SK-N-SH (cell line): Measurements from ENCODE around the gene TBX4. TPM values are rescaled to one million over a fixed set of nuclear protein-coding genes. Genes with fewer than 3 reads are reported as not detected.

Experiments
- CTCF ChIA-PET: fragments of 300-600, 350-600 bp; formaldehyde crosslinking; extraction: SDS; loops from one replicate; lab custom pipeline; 2021; lab: Yijun Ruan, JAX
- POLR2A ChIA-PET: fragments of 350-600 bp; sonication (Branson Sonifier 250); formaldehyde crosslinking; extraction: SDS; loops from one replicate; lab custom pipeline; 2020; ENCODE audit warnings: antibody characterized with exemption, inconsistent platforms; lab: Yijun Ruan, JAX
- DNase-seq: peaks from one replicate; pipeline ENCODE4 v3.0.0; 2012
- H2AFZ ChIP-seq: fragments of 200-600 bp; sonication (generic); 2 replicates; pipeline ENCODE4 v1.8.1; 2016; ENCODE audit warnings: antibody characterized with exemption, mild to moderate bottlenecking, low read depth
- H3F3A ChIP-seq: fragments of 200-600 bp; sonication (generic); replicated peaks from 2 replicates; pipeline ENCODE3; 2016; ENCODE audit warnings: antibody characterized with exemption, mild to moderate bottlenecking; ENCODE audit not compliant: insufficient read depth
- H3K27ac ChIP-seq, 2 experiments: fragments of 200-500 bp in 1 of 2; fragments of 200-600 bp in 1 of 2; sonication (Bioruptor generic) in 1 of 2; sonication (generic), shearing (Covaris generic) in 1 of 2; 2 replicates each; pipeline versions ENCODE4 v1.5.1 to v1.6.1; 2014 to 2016; ENCODE audit warnings: low read depth in 2 of 2, inconsistent platforms in 1 of 2, low read length in 1 of 2, mild to moderate bottlenecking in 1 of 2, mixed read lengths in 1 of 2
- H3K27me3 ChIP-seq: fragments of 200-600 bp; sonication (generic), shearing (Covaris generic); 2 replicates; pipeline ENCODE4 v1.6.1; 2016; ENCODE audit warnings: mixed run types; ENCODE audit not compliant: insufficient read depth
- H3K36me3 ChIP-seq, 2 experiments: fragments of 200-500 bp in 1 of 2; fragments of 200-600 bp in 1 of 2; sonication (Bioruptor generic) in 1 of 2; sonication (generic) in 1 of 2; replicated peaks in 1 of 2; 2 replicates each; pipeline versions ENCODE3 to v1.5.1; 2014 to 2016; ENCODE audit warnings: low read length in 1 of 2, mild to moderate bottlenecking in 1 of 2; ENCODE audit not compliant: insufficient read depth in 2 of 2, control insufficient read depth in 1 of 2
- H3K4me1 ChIP-seq, 2 experiments: fragments of 200-500 bp in 1 of 2; fragments of 200-600 bp in 1 of 2; sonication (Bioruptor generic) in 1 of 2; sonication (generic), shearing (Covaris generic) in 1 of 2; 2 replicates each; pipeline versions ENCODE4 v1.5.1 to v1.6.1; 2014 to 2016; ENCODE audit warnings: low read depth in 1 of 2, low read length in 1 of 2, mixed run types in 1 of 2; ENCODE audit not compliant: insufficient read depth in 2 of 2, control insufficient read depth in 1 of 2
- H3K4me2 ChIP-seq: fragments of 200-600 bp; sonication (generic), shearing (Covaris generic); 2 replicates; pipeline ENCODE4 v1.6.1; 2017; ENCODE audit warnings: mixed run types
- H3K4me3 ChIP-seq, 2 experiments: fragments of 200-500 bp in 1 of 2; fragments of 200-600 bp in 1 of 2; sonication (Bioruptor generic) in 1 of 2; sonication (generic), shearing (Covaris generic) in 1 of 2; 2 replicates each; pipeline versions ENCODE4 v1.5.1 to v1.8.1; 2014 to 2016; ENCODE audit warnings: low read depth in 2 of 2, inconsistent platforms in 1 of 2, low read length in 1 of 2, mild to moderate bottlenecking in 1 of 2, mixed read lengths in 1 of 2, moderate library complexity in 1 of 2
- H3K79me2 ChIP-seq: fragments of 200-600 bp; sonication (generic); 2 replicates; pipeline ENCODE4 v1.8.1; 2017; ENCODE audit warnings: mild to moderate bottlenecking; ENCODE audit not compliant: insufficient read depth
- H3K9ac ChIP-seq: fragments of 200-600 bp; sonication (generic); 2 replicates; pipeline ENCODE4 v1.6.1; 2017; ENCODE audit warnings: mixed run types
- H3K9me2 ChIP-seq: fragments of 200-600 bp; sonication (generic); 2 replicates; pipeline ENCODE4 v1.6.1; 2017; ENCODE audit warnings: mixed run types
- H3K9me3 ChIP-seq: fragments of 200-600 bp; sonication (generic); 2 replicates; pipeline ENCODE4 v1.6.1; 2017; ENCODE audit warnings: mixed run types, mild to moderate bottlenecking, moderate library complexity
- H4K20me1 ChIP-seq: fragments of 200-600 bp; sonication (generic); 2 replicates; pipeline ENCODE4 v1.6.1; 2017; ENCODE audit warnings: mild to moderate bottlenecking, mixed run types; ENCODE audit not compliant: insufficient read depth
- CHD2 ChIP-seq: fragments of 150-350 bp; IDR thresholded peaks from 2 replicates; pipeline ENCODE4 v1.6.1; 2018; ENCODE audit warnings: low read length; ENCODE audit not compliant: partially characterized antibody
- ELF1 ChIP-seq: IDR thresholded peaks from 2 replicates; pipeline ENCODE4 v1.4.0; 2012
- EP300 ChIP-seq, 2 experiments: IDR thresholded peaks; 2 replicates each; pipeline versions ENCODE4 v1.4.0 to v1.6.1; 2012; ENCODE audit warnings: borderline replicate concordance in 1 of 2, low read depth in 1 of 2, low read length in 1 of 2
- EZH2phosphoT487 ChIP-seq: fragments of 200-600 bp; sonication (generic); IDR thresholded peaks from 2 replicates; pipeline ENCODE4 v1.6.1; 2017; ENCODE audit warnings: low read depth, mixed run types, mild to moderate bottlenecking, antibody characterized with exemption, moderate library complexity, borderline replicate concordance
- GABPA ChIP-seq: IDR thresholded peaks from 2 replicates; pipeline ENCODE4 v1.4.0; 2012; ENCODE audit warnings: low read depth, mild to moderate bottlenecking
- IRF3 ChIP-seq: fragments of 150-350 bp; IDR thresholded peaks from 2 replicates; pipeline ENCODE4 v1.6.1; 2016; ENCODE audit warnings: mild to moderate bottlenecking, low read depth, low read length
- JUND ChIP-seq: IDR thresholded peaks from 2 replicates; pipeline ENCODE4 v1.4.0; 2012
- MAX ChIP-seq: IDR thresholded peaks from 2 replicates; pipeline ENCODE4 v1.4.0; 2012; ENCODE audit warnings: low read depth
- MEF2A ChIP-seq: IDR thresholded peaks from 2 replicates; pipeline ENCODE4 v1.4.0; 2012; ENCODE audit warnings: low read depth, borderline replicate concordance
- MXI1 ChIP-seq: IDR thresholded peaks from 2 replicates; pipeline ENCODE4 v1.6.1; 2012; ENCODE audit warnings: mild to moderate bottlenecking, low read depth, low read length, improper control_type of control experiment
- NRF1 ChIP-seq: IDR thresholded peaks from 2 replicates; pipeline ENCODE4 v1.6.1; 2012; ENCODE audit warnings: low read depth, mild to moderate bottlenecking, low read length
- RAD21 ChIP-seq: IDR thresholded peaks from 2 replicates; pipeline ENCODE4 v1.6.1; 2012; ENCODE audit warnings: mild to moderate bottlenecking, low read length
- TCF12 ChIP-seq: IDR thresholded peaks from 2 replicates; pipeline ENCODE4 v1.4.0; 2012
- TEAD4 ChIP-seq: IDR thresholded peaks from 2 replicates; pipeline ENCODE4 v1.4.0; 2012; ENCODE audit warnings: mild to moderate bottlenecking, borderline replicate concordance; ENCODE audit not compliant: insufficient read depth
- WGBS: methylation state at CpG from one replicate; pipeline ENCODE4 v1.1.6; 2017; ENCODE audit warnings: low lambda C conversion rate; 5-methylcytosine and 5-hydroxymethylcytosine counted together
- polyA plus RNA-seq, 3 experiments: library from polyadenylated mRNA; depleted of rRNA; stranded (reverse); fragments of >200 nt; gene quantifications; 2 replicates each; pipeline ENCODE4 v1.2.3, GENCODE V29; 2012

Gene TBX4
- polyA plus RNA-seq, 1 of the 3 experiments (the other 2 are of a cell fraction), result 0.02 TPM

- H4K20me1 ChIP-seq, result no peaks in the 10 kb centered on the region
- 81% methylated on average over 5 of the region's 5 CpGs for WGBS
- H3K27ac ChIP-seq, result no peak overlapping the region
- H3K9me2 ChIP-seq, result no peaks in the 10 kb centered on the region
- no peak for DNase-seq
- ChIA-PET POLR2A (no interaction called here), CTCF (interaction anchor here (1.0 to 1.8 kb wide), 2 partner anchors 115 to 121 kb away, joined by 3 to 5 read pairs; no protein-coding TSS in a partner anchor)
- no peaks in the 10 kb centered on the region for H3K79me2 ChIP-seq
- no peaks in the 10 kb centered on the region; a peak in 1 of 4 replicates for H3K4me1 ChIP-seq
- no peaks in the 10 kb centered on the region for H3K36me3 ChIP-seq
- no peak overlapping the region for H3K4me2 ChIP-seq
- no peaks in the 10 kb centered on the region for H3K9me3 ChIP-seq
- TF ChIP-seq JUND (no peak), EZH2phosphoT487 (no peak), CHD2 (no peak), RAD21 (no peak), TEAD4 (no peak), TCF12 (no peak), ELF1 (no peak), MEF2A (no peak)
- no peaks in the 10 kb centered on the region for H3F3A ChIP-seq
- H2AFZ ChIP-seq, result peak overlapping the region; percentile 5; the same call in 1 of the 2 replicates
- no peak overlapping the region for H3K9ac ChIP-seq
- H3K4me3 ChIP-seq, result no peak overlapping the region
- H3K27me3 ChIP-seq, result no peaks in the 10 kb centered on the region
These were observed 80.6 kb downstream of the TBX4 start for GRCh38 chr17:61532826-61533225.

GRCh38 chr17:61533797-61534196 lies 81.6 kb downstream of the TBX4 start:
- no peaks in the 10 kb centered on the region for H3K9me2 ChIP-seq
- H3F3A ChIP-seq, result no peaks in the 10 kb centered on the region
- H3K9me3 ChIP-seq, result no peaks in the 10 kb centered on the region
- ChIA-PET CTCF (interaction anchor here (1.2 to 1.5 kb wide), 3 partner anchors 8 to 121 kb away, joined by 3 to 8 read pairs (median 3); no protein-coding TSS in a partner anchor), POLR2A (no interaction called here)
- no peak overlapping the region for H3K4me3 ChIP-seq
- H4K20me1 ChIP-seq, result no peaks in the 10 kb centered on the region
- no peak for TF ChIP-seq GABPA
- TF ChIP-seq EP300 (IDR thresholded peaks at IDR 0.05; ENCODE audit: borderline replicate concordance in 1 of 2, low read depth in 1 of 2, low read length in 1 of 2), result no peak
- no peak for TF ChIP-seq NRF1
- no peak for TF ChIP-seq MAX
- TF ChIP-seq MXI1, result no peak
- no peak for TF ChIP-seq RAD21
- TF ChIP-seq IRF3, result no peak
- no peak for TF ChIP-seq TCF12
- no peak for TF ChIP-seq EZH2phosphoT487
- H3K27me3 ChIP-seq, result no peaks in the 10 kb centered on the region
- 84% methylated on average over 4 of the region's 4 CpGs for WGBS
- no peak for DNase-seq
- no peaks in the 10 kb centered on the region for H3K79me2 ChIP-seq
- no peak overlapping the region for H3K4me2 ChIP-seq
- no peaks in the 10 kb centered on the region for H3K36me3 ChIP-seq
- no peaks in the 10 kb centered on the region; a peak in 1 of 4 replicates for H3K4me1 ChIP-seq
- no peak overlapping the region for H2AFZ ChIP-seq
- no peak overlapping the region for H3K27ac ChIP-seq
- no peak overlapping the region for H3K9ac ChIP-seq
